Astrocyte of the spinal cord (primary cell): ENCODE measurements around the gene LPP.

Experiments
- DNase-seq: peaks from one replicate; pipeline ENCODE4 v3.0.0; 2011; ENCODE audit warnings: low read depth, low spot score
- H3K4me3 ChIP-seq: 2 replicates; pipeline ENCODE4 v1.5.1; 2011; ENCODE audit warnings: low read depth, mild to moderate bottlenecking, low read length, moderate library complexity
- in situ Hi-C: cut with HindIII; loops from 2 replicates; pipeline ENCODE4 v1.10.0; 2017; ENCODE audit warnings: low sequenced_read_pairs
- TF ChIP-seq, protein P1 (sequence below): IDR thresholded peaks from 2 replicates; pipeline ENCODE4 v1.5.1; 2012; ENCODE audit warnings: low read depth, mild to moderate bottlenecking, low read length, inconsistent platforms

Gene LPP

DNA sequence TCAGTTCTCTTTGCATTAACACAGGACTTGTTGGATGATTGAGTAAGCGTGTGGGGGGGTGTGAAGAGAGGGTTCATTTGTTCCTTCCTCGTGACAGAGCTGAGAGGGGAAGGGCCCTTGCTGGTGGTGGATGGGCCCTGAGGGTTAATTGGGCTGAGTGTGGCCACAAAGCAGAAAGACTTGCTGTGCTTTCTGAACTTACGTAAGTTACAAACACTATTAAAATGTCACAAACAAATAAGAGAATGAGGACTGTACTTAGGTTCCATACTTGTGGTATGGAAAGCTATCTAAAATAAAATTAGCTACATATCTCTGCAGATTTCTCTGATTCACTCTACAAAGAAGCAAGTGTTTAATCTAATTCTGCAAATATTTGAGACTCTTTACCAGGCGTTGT lies 231.3 kb downstream of the LPP start:
- no peak for DNase-seq
- TF ChIP-seq, protein P1, sequence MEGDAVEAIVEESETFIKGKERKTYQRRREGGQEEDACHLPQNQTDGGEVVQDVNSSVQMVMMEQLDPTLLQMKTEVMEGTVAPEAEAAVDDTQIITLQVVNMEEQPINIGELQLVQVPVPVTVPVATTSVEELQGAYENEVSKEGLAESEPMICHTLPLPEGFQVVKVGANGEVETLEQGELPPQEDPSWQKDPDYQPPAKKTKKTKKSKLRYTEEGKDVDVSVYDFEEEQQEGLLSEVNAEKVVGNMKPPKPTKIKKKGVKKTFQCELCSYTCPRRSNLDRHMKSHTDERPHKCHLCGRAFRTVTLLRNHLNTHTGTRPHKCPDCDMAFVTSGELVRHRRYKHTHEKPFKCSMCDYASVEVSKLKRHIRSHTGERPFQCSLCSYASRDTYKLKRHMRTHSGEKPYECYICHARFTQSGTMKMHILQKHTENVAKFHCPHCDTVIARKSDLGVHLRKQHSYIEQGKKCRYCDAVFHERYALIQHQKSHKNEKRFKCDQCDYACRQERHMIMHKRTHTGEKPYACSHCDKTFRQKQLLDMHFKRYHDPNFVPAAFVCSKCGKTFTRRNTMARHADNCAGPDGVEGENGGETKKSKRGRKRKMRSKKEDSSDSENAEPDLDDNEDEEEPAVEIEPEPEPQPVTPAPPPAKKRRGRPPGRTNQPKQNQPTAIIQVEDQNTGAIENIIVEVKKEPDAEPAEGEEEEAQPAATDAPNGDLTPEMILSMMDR, result no peak
- no peak overlapping the region for H3K4me3 ChIP-seq
- in situ Hi-C loops, result no loop called here

- no peak for DNase-seq
- TF ChIP-seq, protein P1, result no peak
- in situ Hi-C loops, result no loop called here
- no peak overlapping the region for H3K4me3 ChIP-seq
Observed at GRCh38 chr3:188389711-188390342, 235.9 kb downstream of the LPP start.

DNA sequence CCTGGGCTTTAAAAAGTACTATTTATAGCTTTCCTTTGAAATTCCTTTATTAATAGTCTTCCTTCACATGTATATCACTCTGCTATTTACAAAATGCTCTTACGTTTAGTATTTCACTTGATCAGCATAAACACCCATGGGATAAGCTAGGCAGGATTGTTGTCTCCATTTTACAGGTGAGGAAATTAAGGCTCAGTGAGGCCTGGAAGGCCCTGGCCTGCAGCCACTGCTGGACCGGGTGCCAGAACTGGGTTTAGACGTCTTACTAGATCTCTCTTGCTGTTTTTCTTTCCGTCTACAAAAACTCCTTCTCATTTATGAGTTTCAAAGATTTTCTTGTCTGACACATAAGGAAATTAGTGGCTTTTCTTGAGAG lies 236.4 kb downstream of the LPP start:
- in situ Hi-C loops, result no loop called here
- no peak overlapping the region for H3K4me3 ChIP-seq
- TF ChIP-seq, protein P1, result no peak
- DNase-seq, result no peak

DNA sequence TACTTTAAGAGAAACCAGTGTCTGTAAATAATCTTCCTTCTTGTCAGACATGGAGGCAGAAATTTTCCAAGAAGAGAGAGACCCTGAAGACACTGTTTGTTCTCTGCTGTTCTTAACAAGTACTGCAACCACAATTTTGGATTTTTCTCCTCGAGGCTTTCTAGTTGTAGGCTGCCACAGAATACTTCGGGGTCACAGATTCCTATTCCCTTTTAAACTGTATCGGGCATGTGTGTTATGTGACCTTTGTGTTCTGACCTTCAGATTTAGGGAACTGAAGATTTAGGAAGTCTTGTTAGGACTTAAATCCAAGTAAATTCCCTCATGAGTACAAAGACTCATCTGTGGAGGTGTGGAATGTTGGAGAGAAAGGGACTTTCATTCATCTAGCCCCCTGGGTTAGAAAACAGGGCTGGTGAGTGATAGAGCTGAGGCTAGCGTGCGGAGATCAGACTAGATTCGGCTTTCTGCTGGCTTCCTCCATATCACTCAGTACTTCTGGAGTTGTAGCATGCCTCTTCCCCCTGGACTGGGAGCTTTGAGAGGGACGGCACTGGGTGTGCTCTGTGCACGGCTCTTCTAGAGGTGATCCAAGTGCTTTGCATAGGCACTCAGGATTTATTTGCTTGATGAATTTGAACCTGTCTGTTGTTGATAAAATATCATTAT lies 237.0 kb downstream of the LPP start:
- no peak overlapping the region for H3K4me3 ChIP-seq
- TF ChIP-seq, protein P1, result no peak
- in situ Hi-C loops, result no loop called here
- DNase-seq, result no peak

DNA sequence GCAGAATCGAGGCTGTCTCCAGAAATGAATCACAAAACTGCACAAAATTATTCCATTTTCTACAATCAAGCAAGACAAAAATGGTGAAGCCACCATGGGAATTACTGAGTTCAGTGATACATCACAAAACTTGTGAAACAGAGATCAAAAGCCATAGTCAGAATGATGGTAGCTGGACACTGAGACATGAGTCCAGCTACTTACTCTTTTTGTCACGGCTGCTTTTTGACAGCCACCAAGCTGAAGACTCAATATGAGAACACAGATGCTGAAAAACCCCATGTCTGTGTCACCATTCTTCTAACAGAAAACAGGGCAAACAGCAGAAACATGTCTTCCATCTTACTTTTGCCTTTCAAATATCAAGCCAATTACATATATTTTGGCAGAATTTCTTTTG lies 237.6 kb downstream of the LPP start:
- H3K4me3 ChIP-seq, result no peak overlapping the region
- no peak for DNase-seq
- in situ Hi-C loops, result no loop called here
- TF ChIP-seq, protein P1, result no peak

DNA sequence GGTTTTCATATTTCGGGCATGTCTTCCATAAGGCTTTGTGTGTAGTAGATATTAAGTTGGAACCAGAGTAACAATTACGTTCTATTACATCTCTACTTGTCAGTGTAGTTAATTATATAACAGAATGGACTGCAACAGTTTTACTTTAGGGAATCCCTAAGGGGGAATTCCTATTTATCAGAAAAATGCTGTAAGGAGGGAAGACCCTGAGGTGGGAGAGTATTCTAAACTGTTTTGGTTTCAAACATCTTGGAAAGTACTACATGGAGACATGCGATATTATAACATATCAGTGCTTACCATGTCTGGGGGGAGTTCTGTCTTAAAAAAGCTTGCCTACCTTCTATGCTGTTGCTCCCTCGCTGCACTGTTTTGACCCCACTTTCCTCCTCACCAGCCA lies 238.1 kb downstream of the LPP start:
- DNase-seq, result no peak
- in situ Hi-C loops, result no loop called here
- TF ChIP-seq, protein P1, result no peak
- no peak overlapping the region for H3K4me3 ChIP-seq
